Activated CD4-positive, alpha-beta T cell treated with anti-CD3 and anti-CD28 coated beads for 24 hours (primary cell): ENCODE results near the gene SLC9A8.

Source experiments
- DNase-seq, 2 donors: peaks; one replicate each; pipeline ENCODE4 v3.0.0-alpha.2; 2020; ENCODE audit warnings: low read depth in 2 of 2

The SLC9A8 gene

GRCh38 chr20:49874696-49875095 is 62.1 kb downstream of the SLC9A8 start:
- DNase-seq: no peak

GRCh38 chr20:49877386-49877921 is 64.8 kb downstream of the SLC9A8 start:
- DNase-seq: no peak

GRCh38 chr20:49878977-49879376 is 66.3 kb downstream of the SLC9A8 start:
- DNase-seq: no peak

- no peak for DNase-seq
Observed at GRCh38 chr20:49880177-49880576, 67.5 kb downstream of the SLC9A8 start.

GRCh38 chr20:49880724-49881445 is 68.3 kb downstream of the SLC9A8 start:
- DNase-seq: no peak

- DNase-seq: no peak
Observed at GRCh38 chr20:49882171-49882970, 69.7 kb downstream of the SLC9A8 start.

GRCh38 chr20:49883246-49883802 is 70.7 kb downstream of the SLC9A8 start:
- DNase-seq: no peak

GRCh38 chr20:49885558-49886332 is 73.1 kb downstream of the SLC9A8 start:
- no peak for DNase-seq

- DNase-seq: no peak
Observed at GRCh38 chr20:49886571-49887213, 74.1 kb downstream of the SLC9A8 start.

GRCh38 chr20:49887251-49888211 is 74.9 kb downstream of the SLC9A8 start:
- no peak for DNase-seq

- peak; percentile 39 to 45 for DNase-seq
Observed at GRCh38 chr20:49888212-49889000, 75.8 kb downstream of the SLC9A8 start.

GRCh38 chr20:49889001-49889934 is 76.6 kb downstream of the SLC9A8 start:
- no peak for DNase-seq

GRCh38 chr20:49889935-49890333 is 77.3 kb downstream of the SLC9A8 start:
- DNase-seq: no peak

- no peak for DNase-seq
Observed at GRCh38 chr20:49890471-49891361, 78.1 kb downstream of the SLC9A8 start.

- DNase-seq: no peak
Observed at GRCh38 chr20:49891476-49892110, 79.0 kb downstream of the SLC9A8 start.

- no peak for DNase-seq
Observed at GRCh38 chr20:49892260-49892659, 79.6 kb downstream of the SLC9A8 start.

- DNase-seq: no peak
Observed at GRCh38 chr20:49892817-49893216, 80.2 kb downstream of the SLC9A8 start.
